MM.1S (cell line): ENCODE measurements around the gene TMEM179.

Source experiments
- EZH2 ChIP-seq: fragments of 300-600 bp; sonication (generic); optimal IDR thresholded peaks from 2 replicates; pipeline ENCODE3; 2017; ENCODE audit warnings: low read depth, mild to moderate bottlenecking, antibody characterized with exemption, low read length, mixed read lengths
- TF ChIP-seq, protein P1 (sequence below): fragments of 300-600 bp; sonication (generic); IDR thresholded peaks from 2 replicates; pipeline ENCODE4 v1.5.1; 2016; ENCODE audit warnings: antibody characterized with exemption, low read length, mixed read lengths

DNA sequence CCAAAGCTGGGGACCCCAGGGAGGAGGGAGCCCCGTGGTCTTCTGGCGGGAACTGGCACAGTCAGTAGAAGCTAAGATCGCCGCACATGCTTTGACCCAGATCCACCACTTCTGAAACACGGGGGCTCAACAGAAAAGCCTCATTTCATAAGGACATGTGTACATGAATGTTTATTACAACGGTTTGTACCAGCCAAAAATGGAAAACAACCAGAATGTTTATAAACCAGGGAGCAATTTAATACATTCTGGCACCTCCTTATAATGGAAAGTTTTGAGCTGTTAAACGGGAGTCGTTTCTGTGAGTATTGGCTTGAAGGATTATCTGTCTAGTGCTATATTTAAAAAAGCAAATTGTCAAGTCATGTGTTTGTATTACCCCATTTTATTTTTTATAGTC lies 7.3 kb upstream of the TMEM179 start:
- TF ChIP-seq, protein P1, sequence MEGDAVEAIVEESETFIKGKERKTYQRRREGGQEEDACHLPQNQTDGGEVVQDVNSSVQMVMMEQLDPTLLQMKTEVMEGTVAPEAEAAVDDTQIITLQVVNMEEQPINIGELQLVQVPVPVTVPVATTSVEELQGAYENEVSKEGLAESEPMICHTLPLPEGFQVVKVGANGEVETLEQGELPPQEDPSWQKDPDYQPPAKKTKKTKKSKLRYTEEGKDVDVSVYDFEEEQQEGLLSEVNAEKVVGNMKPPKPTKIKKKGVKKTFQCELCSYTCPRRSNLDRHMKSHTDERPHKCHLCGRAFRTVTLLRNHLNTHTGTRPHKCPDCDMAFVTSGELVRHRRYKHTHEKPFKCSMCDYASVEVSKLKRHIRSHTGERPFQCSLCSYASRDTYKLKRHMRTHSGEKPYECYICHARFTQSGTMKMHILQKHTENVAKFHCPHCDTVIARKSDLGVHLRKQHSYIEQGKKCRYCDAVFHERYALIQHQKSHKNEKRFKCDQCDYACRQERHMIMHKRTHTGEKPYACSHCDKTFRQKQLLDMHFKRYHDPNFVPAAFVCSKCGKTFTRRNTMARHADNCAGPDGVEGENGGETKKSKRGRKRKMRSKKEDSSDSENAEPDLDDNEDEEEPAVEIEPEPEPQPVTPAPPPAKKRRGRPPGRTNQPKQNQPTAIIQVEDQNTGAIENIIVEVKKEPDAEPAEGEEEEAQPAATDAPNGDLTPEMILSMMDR: no peak
- no peak for TF ChIP-seq EZH2
